ENCODE data around the gene LONP2.

DNA sequence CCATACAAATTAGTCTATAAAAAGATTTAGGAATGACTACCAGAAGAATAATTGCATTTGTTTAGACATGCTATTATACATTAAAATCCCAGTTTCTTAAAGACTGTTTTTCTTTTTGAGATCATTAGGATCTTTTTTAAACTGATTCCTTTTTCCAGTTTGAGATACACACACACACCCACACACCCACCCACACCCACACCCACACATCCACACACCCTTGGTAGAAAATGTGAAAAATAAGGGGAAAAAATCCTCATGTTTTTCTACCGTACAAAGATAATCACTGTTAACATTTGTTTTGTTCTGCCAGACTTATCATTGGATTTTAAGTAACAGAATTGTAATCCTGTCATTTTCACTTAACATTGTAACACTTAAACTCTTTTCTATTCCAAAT is 30.4 kb downstream of the LONP2 start:
- TF ChIP-seq, protein P1, sequence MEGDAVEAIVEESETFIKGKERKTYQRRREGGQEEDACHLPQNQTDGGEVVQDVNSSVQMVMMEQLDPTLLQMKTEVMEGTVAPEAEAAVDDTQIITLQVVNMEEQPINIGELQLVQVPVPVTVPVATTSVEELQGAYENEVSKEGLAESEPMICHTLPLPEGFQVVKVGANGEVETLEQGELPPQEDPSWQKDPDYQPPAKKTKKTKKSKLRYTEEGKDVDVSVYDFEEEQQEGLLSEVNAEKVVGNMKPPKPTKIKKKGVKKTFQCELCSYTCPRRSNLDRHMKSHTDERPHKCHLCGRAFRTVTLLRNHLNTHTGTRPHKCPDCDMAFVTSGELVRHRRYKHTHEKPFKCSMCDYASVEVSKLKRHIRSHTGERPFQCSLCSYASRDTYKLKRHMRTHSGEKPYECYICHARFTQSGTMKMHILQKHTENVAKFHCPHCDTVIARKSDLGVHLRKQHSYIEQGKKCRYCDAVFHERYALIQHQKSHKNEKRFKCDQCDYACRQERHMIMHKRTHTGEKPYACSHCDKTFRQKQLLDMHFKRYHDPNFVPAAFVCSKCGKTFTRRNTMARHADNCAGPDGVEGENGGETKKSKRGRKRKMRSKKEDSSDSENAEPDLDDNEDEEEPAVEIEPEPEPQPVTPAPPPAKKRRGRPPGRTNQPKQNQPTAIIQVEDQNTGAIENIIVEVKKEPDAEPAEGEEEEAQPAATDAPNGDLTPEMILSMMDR (IDR thresholded peaks at IDR 0.05; ENCODE audit: poor library complexity, severe bottlenecking): no peak
- TF ChIP-seq EZH2 (IDR thresholded peaks at IDR 0.05; ENCODE audit: borderline replicate concordance, insufficient read depth, low read length, poor library complexity, severe bottlenecking): no peak
- no peak for TF ChIP-seq EP300 (conservative IDR thresholded peaks at IDR 0.05; ENCODE audit: poor library complexity, severe bottlenecking)
- no peak for TF ChIP-seq POLR2AphosphoS5 (IDR thresholded peaks at IDR 0.05)
- TF ChIP-seq TAF1 (IDR thresholded peaks at IDR 0.05; ENCODE audit: low read depth): no peak
- no peak for TF ChIP-seq MXI1 (conservative IDR thresholded peaks at IDR 0.05; ENCODE audit: poor library complexity, severe bottlenecking)
- no peak for TF ChIP-seq RAD21 (conservative IDR thresholded peaks at IDR 0.05)
- no peak for TF ChIP-seq REST (IDR thresholded peaks at IDR 0.05; ENCODE audit: borderline replicate concordance)

Data from neural cell (in vitro differentiated cells).